NCI-H2107 (cell line): Measurements from ENCODE around the gene ACTN4.
"Not testable (repeated sequence)": the region's sequence is repeated elsewhere in the genome, so short reads cannot be mapped to it uniquely, and the experiment has no call there.

ENCODE experiments used
- DNase-seq: peaks from one replicate; lab custom pipeline; 2025; lab: John Stamatoyannopoulos, UW

ACTN4 gene

GRCh38 chr19:38770228-38770948 lies 122.9 kb downstream of the ACTN4 start:
- DNase-seq: not testable (repeated sequence)

GRCh38 chr19:38770949-38771275 lies 123.5 kb downstream of the ACTN4 start:
- not testable (repeated sequence) for DNase-seq

GRCh38 chr19:38771569-38771968 lies 124.1 kb downstream of the ACTN4 start:
- DNase-seq: not testable (repeated sequence)

GRCh38 chr19:38773469-38774177 lies 126.2 kb downstream of the ACTN4 start, which contains the start of gene LGALS7:
LGALS7 (minus strand) TSS chr19:38773517; CDS start chr19:38773492, 25 bp downstream.
- no peak for DNase-seq

GRCh38 chr19:38774181-38774950 lies 126.9 kb downstream of the ACTN4 start:
- DNase-seq: no peak

GRCh38 chr19:38778733-38779132 lies 131.3 kb downstream of the ACTN4 start:
- DNase-seq: no peak

- no peak for DNase-seq
Observed at GRCh38 chr19:38780443-38780842, 133.0 kb downstream of the ACTN4 start.

GRCh38 chr19:38781058-38781457 lies 133.6 kb downstream of the ACTN4 start:
- DNase-seq: no peak
